C4-2B (cell line): ENCODE measurements around the gene CCDC120.
A peak's percentile ranks its signal among the peaks of the same experiment; 100 is the strongest.

Source experiments
- H3K27ac ChIP-seq: fragments of 450-650 bp; 2 replicates; pipeline ENCODE4 v1.5.1; 2017
- ZFX ChIP-seq: fragments of 450-650 bp; IDR thresholded peaks from 2 replicates; pipeline ENCODE4 v1.6.1; 2017
- TF ChIP-seq, protein P1 (sequence below): fragments of 450-650 bp; conservative IDR thresholded peaks from 2 replicates; pipeline ENCODE4 v1.5.1; 2017; ENCODE audit warnings: mild to moderate bottlenecking

The CCDC120 gene

DNA sequence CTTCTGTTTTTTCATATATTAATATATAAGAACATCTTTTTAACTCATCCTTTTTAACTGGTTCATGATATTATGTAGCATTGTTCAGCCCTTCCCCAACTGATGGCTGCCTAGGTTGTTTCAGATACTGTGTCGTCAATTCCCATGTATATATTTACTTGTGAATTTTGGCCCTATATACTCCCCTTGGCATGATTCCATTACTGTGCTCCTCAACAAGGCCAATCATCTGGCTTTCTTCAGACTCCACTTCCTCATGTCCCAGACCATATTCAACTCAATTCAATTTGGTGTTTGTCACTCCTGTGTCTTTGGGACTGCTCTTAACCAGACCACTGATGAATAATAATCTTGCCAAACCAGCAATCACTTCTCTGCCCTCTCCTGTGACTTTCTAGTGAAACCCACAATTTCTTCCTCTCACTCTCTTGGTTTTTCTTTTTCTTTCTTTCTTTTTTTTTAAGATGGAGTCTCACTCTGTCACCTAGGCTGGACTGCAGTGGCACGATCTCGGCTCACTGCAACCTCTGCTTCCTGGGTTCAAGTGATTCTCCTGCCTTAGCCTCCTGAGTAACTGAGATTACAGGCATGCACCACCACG, 23.6 kb downstream of the CCDC120 start:
- TF ChIP-seq, protein P1, sequence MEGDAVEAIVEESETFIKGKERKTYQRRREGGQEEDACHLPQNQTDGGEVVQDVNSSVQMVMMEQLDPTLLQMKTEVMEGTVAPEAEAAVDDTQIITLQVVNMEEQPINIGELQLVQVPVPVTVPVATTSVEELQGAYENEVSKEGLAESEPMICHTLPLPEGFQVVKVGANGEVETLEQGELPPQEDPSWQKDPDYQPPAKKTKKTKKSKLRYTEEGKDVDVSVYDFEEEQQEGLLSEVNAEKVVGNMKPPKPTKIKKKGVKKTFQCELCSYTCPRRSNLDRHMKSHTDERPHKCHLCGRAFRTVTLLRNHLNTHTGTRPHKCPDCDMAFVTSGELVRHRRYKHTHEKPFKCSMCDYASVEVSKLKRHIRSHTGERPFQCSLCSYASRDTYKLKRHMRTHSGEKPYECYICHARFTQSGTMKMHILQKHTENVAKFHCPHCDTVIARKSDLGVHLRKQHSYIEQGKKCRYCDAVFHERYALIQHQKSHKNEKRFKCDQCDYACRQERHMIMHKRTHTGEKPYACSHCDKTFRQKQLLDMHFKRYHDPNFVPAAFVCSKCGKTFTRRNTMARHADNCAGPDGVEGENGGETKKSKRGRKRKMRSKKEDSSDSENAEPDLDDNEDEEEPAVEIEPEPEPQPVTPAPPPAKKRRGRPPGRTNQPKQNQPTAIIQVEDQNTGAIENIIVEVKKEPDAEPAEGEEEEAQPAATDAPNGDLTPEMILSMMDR: no peak
- no peak for TF ChIP-seq ZFX
- no peak overlapping the region for H3K27ac ChIP-seq

DNA sequence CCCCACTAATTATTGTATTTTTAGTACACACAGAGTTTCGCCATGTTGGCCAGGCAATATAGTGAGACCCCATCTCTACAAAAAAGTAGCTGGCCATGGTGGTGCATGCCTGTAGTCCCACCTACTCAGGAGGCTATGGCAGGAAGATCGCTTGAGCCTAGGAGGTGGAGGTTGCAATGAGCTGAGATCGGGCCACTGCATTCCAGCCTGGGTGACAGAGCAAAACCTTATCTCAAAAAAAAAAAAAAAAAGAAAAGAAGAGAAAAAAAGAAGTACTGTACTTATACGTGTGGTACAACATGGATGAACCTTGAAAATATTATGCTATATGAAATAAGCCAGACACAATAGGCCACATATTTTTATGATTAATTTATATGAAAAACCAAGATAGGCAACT, 30.8 kb downstream of the CCDC120 start:
- TF ChIP-seq ZFX: no peak
- TF ChIP-seq, protein P1: no peak
- H3K27ac ChIP-seq: no peak overlapping the region

DNA sequence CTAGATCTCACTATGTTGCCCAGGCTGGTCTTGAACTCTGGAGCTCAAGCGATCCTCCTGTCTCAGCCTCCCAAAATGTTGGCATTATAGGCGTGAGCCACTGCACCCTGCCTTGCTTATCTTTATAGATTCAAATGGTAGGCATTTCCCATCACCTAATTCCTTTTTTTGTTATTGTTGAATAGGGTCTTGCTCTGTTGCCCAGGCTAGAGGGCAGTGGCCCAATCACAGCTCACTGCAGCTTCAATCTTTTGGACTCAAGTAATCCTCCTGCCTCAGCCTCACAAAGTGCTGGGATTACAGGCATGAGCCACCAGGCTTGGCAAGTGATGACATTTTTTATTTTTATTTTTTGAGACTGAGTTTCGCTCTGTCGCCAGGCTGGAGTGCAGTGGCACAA, 37.6 kb downstream of the CCDC120 start:
- TF ChIP-seq ZFX: no peak
- TF ChIP-seq, protein P1: no peak
- no peak overlapping the region for H3K27ac ChIP-seq

DNA sequence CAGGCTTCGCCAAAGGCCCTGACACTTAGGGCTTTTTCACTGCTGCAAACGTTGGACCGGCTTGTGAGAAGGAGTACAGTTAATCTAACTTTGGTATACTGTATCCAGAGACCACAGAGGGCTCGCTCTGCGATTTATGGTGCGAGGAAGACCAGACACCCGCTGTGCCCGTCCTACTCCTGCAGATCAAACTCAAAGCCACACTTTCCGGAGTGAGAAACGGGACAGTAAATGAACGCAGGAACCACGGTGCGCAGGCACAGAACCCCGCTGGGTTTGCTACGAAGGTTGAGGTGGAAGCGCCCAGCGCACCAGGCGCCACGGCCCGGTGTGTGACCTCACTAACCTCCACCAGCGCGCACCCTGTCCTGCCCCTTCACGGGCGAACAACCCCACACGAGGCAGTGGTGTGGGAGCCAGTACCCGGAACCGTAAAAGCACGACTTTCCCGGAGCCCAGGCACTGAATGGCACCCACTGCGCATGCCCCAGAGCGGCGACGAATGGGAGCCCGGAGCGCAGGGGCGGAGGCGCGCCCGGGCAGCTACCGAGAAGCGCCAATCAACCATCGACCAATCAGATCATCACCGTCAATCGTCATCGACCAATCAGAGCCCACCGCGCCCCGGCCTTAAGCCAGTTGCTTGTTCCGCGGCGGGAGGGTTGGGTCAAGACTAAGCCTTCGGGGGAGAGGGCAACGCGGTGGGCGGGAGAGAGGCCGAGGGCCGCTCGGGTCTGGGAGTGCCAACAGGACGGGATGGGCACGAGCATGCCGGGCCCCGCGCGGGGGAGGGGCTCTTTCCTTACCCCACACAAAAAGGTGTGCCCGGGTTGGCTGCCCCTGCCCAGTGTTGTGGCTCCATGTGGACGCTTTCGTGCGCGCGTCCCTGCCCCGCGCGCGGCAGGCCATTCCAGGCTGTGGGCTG, 42.2 kb downstream of the CCDC120 start:
- TF ChIP-seq, protein P1: no peak
- TF ChIP-seq ZFX: peak; percentile 23; the same call in 1 of the 2 replicates
- H3K27ac ChIP-seq: peak overlapping the region; percentile 84

DNA sequence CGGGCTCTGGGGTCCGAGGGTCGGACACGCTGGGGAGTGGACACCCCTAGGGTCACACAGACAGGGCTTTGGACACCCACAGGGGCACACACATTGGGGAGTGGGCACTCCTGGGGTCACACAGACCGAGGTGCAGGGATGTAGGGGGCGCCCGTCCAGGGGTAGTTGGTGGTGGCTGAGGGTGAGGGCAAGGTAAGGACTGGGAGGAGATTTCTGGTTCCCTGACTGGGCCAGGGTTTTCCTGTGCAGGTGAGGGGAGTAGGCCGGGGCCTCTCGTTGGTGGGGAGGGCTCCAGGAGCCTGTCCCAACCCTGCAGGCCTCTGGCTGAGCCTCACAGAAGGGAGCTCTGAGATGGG, 42.8 kb downstream of the CCDC120 start:
- H3K27ac ChIP-seq: peak overlapping the region; percentile 84
- TF ChIP-seq, protein P1: no peak
- no peak for TF ChIP-seq ZFX

DNA sequence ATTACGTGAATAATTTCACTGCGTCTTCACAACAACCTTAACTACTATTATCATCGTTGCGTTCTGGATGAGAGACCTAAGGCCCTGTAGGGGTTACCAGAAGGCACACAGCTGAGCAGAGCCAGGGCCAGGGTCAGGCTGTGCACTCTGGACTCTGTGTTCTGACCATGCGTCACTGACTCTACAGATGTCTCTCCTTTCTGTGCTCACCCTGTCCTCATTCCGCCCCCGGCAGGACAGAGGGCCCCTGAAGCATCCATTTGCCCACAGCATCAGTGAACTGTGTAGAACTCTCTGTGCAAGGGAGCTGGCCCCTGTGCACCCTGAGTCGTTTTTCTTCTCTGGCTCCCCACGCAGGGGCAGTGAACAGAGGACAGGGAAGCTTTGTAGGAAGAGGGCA, 43.4 kb downstream of the CCDC120 start:
- TF ChIP-seq, protein P1: no peak
- no peak for TF ChIP-seq ZFX
- H3K27ac ChIP-seq: peak overlapping the region; percentile 84

DNA sequence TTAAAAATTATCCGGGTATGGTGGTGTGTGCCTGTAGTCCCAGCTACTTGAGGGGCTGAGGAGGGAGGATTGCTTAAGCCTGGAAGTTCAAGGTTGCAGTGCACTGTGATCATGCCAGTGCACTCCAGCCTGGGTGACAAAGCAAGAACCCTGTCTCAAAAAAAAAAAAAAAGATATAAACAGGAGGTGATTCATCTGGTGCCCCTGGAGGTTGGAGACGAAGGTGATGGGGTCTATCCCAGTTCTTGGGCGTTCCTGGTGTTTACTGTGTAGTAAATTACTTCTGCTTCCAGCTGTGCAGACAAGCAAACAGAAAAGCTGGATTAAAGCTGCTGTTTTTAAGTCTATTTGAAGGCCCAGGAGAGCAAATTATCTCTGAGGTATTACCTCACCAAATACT, 44.8 kb downstream of the CCDC120 start:
- no peak overlapping the region for H3K27ac ChIP-seq
- no peak for TF ChIP-seq ZFX
- TF ChIP-seq, protein P1: no peak
